GM19025 (cell line): ENCODE measurements around the gene CCDC27.
A peak's percentile ranks its signal among the peaks of the same experiment; 100 is the strongest.
"Not testable (repeated sequence)": the region's sequence is repeated elsewhere in the genome, so short reads cannot be mapped to it uniquely, and the experiment has no call there.

Source experiments
- ATAC-seq: cut with Tn5 transposase; IDR thresholded peaks from one replicate; pipeline ENCODE4 v1.9.1; 2021; ENCODE audit warnings: mild to moderate bottlenecking, low read depth, moderate library complexity; ENCODE audit not compliant: unreplicated experiment

The CCDC27 gene

DNA sequence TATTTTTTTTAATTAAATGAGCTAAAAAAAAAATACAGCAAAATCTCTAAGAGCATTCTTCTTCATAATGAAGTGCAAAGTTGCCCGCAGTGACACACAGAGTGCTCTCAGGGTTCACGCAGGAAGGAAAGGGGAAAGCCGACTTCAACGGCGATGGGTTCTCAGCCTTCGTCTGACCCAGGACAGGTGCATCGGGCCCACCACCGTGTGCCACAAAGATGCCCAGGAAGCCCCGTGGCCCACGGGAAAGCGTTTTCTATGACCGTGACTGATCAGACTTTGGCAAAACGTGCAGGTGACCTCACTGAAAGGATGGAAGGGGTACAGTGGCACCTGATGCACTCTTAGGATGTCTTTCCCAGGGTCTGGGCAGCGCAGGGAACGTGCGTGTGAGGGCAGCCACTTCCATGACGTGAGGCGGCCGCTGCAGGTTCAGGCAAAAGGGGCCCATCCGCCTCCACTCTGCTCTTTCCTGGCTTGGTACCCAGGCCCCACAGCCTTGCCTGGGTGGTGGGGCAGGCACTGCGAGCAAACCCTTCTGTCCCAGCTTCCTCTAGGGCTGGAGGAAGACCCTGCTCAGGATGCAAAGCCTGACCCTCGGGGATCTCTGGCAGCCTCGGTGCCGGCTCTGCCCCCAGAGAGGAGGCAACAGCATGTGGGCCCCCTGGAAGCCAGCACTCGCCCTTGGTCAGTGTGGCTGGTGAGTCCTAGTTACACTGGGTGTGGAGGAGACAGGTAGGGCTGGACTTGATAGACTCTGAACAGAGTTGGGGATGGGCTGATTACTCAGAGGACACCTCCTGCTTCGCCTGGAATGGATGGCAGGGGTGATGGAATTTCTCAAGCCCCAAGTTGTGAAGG is 35.7 kb downstream of the CCDC27 start:
- ATAC-seq: no peak

DNA sequence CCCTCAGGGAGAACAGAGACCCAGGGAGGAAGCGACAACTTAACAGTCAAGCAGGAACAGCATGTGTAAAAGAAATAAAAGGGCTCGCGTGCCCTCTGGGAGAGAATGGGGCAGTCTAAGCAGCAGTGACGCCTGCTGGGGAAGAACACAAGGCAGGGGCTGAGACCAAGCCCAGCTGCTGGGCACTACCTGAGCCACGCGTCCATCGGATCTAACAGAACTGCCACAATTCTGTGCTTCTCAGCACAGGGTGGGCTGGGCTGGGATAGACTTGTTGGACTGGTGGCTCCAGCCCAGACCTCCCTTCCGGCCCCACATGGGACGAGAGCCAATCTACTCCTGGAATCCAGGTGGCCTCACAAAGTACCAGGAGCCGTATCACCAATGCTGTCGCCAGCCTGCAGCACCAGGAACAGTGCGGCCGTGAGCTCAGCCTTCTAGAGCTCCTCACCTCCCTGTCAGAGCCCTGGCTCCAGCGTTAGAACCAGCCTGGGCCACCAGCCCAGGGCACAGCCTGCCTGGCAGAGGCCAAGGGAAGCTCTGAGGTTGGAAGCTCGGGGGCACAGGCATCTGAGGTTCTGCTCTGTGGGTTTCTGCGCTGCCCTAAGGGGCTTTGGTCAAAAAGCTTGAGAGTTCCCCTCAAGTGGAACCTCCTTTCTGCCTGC is 36.6 kb downstream of the CCDC27 start:
- no peak for ATAC-seq

- ATAC-seq: no peak
These were observed 37.4 kb downstream of the CCDC27 start for GRCh38 chr1:3789421-3790300.

- no peak for ATAC-seq
These were observed 38.3 kb downstream of the CCDC27 start for GRCh38 chr1:3790500-3790923.

DNA sequence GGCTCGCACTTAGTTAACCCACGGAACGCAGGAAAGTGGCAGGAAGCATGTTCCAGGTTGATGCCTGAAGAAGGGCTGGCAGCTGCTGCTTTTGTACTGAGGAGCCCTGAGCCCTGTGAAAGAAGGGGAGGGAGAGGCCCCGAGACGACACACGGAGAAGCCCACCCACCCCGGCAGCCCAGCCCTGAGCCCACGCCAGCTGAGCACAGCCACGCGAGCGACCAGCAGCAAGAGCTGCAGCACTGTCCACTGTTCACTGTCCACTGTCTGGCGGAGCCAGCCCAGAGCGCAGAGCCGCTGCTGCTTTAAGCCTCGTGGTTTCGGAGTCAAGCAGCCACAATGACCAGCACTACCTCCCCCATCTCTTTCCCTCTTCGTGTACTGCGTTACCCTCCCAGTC is 38.7 kb downstream of the CCDC27 start:
- ATAC-seq: no peak

DNA sequence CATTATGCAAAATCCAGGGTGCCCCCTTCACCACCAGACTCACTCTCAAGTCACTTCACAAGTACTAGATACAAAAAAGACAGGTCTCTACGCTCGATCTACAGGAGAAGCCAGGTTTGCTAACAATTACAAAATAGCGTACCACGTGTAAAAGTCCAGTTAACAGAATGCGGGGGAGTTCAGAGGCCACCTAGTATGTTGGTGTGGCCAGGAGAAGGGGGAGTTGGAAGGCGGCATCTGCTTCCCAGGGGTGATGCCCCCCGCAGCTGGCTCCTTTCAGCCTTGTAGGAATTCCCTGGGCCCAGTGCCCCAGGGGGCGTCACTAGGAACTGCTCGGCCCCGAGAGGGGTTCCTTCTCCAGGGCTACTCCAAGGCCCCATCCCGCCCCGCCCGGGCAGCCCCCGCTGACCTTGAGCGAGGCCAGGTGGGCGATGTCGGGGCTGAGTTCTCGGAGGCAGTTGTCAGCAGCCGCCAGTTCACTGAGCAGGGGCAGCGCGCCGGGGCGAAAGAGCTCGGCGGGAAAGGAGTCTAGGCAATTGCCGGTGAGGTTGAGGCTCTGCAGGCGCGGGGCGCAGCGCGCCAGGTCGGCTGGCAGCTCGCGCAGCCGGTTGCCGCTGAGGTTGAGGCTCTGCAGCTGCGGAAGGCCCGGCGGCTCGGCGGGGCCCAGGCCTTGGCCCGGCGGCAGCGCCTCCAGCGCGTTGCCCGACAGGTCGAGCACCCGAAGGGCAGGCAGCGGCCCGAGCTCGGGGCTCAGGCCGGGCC is 43.4 kb downstream of the CCDC27 start:
- ATAC-seq: no peak

GRCh38 chr1:3796215-3797061 is 44.2 kb downstream of the CCDC27 start, which contains the start of gene LRRC47:
TSS of gene LRRC47 (minus strand) at chr1:3796498. CDS start at chr1:3796476, 22 bp downstream.
- peak; percentile 97 for ATAC-seq

DNA sequence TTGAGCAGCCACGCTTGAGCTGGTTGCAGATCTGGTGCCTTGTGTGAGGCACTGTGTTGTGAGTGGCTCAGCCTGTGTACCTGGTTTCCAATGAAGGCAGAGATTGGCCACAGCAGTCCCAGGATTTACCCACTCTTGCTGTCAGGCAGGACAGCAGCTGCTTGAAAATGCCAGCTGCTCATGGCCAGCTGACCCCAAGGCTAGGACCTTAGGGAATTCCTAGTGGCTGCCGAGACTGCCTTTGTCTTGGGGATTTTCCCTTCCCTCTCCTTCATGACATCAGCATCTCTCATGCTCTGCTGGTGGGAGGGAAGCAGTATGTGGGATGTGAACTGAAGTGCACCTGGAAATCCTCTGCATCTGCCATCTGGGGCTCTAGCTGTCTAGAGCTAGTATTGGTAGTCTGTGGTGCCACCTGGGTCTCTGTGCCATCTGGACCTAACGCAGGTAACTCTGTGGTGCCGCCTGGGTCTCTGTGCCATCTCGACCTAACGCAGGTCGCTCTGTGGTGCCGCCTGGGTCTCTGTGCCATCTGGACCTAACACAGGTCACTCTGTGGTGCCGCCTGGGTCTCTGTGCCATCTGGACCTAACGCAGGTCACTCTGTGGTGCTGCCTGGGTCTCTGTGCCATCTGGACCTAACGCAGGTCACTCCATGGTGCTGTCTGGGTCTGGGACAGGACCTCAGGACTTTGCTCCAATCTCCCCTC is 47.9 kb downstream of the CCDC27 start:
- no peak for ATAC-seq

DNA sequence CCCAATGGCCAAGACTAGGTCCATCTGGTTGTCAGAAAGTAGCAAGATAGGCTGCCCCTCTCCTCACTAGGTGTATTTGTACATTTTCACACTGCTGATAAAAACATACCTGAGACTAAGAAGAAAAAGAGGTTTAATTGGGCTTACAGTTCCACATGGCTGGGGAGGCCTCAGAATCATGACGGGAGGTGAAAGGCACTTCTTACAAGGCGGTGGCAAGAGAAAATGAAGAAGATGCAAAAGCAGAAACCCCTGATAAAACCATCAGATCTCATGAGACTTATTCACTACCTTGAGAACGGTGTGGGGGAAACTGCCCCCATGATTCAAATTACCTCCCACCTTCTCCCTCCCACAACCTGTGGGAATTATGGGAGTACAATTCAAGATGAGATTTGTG is 48.5 kb downstream of the CCDC27 start:
- ATAC-seq: not testable (repeated sequence)

DNA sequence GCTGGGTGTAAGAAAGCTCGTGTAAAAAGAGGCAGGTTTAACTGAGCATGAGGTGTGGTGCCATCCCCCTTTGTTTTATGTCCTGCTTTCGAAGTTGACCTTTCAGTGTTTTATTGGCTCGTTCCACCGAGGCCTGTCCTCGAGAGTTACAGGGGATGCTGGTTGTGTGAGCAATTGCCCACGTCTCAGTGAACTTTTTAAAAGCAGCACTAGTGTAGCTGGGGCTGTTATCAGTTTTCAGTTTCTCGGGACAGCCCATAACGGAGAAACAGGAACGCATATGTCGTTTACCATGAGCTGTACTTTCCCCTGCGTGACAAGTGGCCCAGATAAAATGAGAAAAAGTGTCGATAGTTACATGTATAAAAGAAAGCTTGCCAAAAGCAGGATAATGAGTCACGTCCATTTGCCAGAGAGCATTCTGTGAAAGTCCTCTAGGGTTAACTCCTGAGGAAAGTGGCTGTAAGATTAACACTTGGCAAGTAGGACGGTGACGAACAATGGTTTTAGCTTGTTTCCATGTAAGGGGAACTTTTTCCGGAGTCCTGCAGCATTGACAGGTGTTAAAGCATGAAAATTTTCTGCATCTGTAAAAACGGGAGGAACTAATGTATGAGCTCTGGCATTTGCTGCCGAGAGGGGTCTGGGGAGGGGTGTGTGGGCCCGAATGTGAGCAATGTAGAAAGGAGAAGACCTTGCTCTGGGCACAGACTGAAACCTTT is 51.8 kb downstream of the CCDC27 start:
- ATAC-seq: no peak

GRCh38 chr1:3804627-3804944 is 52.3 kb downstream of the CCDC27 start:
- not testable (repeated sequence) for ATAC-seq

- no peak for ATAC-seq
These were observed 52.8 kb downstream of the CCDC27 start for GRCh38 chr1:3805038-3805437.

- ATAC-seq: no peak
These were observed 55.5 kb downstream of the CCDC27 start for GRCh38 chr1:3807769-3808168.

DNA sequence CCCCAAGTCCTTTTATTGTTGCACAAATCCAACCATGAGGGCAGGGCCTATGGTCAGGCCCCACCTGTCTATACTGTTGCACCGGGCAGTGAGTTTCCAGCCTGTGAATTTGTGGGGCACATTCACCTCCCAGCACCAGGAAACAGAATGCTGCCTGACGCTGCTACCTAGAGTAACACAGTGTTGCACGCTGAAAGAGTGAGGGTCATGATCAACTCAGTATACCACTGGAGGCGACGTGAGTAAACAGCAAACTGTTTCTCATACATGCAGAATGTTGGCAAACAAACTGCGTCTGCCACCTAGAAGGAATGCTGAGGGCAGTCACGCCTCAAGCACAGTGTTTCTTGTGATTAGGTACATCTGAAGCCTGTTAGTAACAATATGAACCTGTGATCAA is 57.4 kb downstream of the CCDC27 start:
- no peak for ATAC-seq

DNA sequence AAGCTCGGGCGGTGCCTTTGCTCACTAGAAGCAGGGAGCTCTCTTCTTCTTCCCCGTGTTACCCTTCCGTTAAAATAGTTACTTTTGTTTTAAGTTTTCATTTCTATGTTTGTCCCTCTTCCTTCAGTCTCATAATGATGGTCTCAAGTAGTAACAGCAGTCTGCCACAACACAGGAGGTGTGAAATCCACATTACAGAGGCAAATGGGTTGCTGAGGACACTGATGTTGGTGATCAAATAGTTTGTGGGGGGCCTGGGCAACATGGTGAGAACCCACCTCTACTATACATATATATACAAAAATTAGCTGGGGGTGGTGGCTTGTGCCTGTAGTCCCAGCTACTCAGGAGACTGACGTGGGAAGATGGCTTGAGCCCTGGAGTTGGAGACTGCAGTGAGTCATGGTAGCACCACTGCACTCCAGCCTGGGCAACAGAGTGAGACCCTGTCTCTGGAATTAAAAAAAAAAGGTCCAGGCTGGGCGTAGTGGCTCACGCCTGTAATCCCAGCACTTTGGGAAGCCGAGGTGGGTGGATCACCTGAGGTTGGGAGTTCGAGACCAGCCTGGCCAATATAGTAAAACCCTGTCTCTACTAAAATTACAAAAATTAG is 58.0 kb downstream of the CCDC27 start:
- not testable (repeated sequence) for ATAC-seq

- no peak for ATAC-seq
These were observed 59.3 kb downstream of the CCDC27 start for GRCh38 chr1:3811595-3811911.

GRCh38 chr1:3814065-3814464 is 61.8 kb downstream of the CCDC27 start:
- no peak for ATAC-seq
